WERI-Rb-1 (cell line): Measurements from ENCODE around the gene PRSS33.

ENCODE experiments used
- DNase-seq: peaks from one replicate; pipeline ENCODE4 v3.0.0-alpha.2; 2020
- H3K27ac ChIP-seq: fragments of 250-450 bp; sonication (Bioruptor Pico); 2 replicates; pipeline ENCODE4 v1.5.1; 2020; ENCODE audit warnings: mild to moderate bottlenecking, moderate library complexity
- H3K27me3 ChIP-seq: fragments of 250-450 bp; sonication (Bioruptor Pico); 2 replicates; pipeline ENCODE4 v1.5.1; 2021; ENCODE audit warnings: mild to moderate bottlenecking, low read depth, moderate library complexity; ENCODE audit not compliant: insufficient read depth, severe bottlenecking
- H3K36me3 ChIP-seq: fragments of 250-450 bp; sonication (Bioruptor Pico); 2 replicates; pipeline ENCODE4 v1.5.1; 2020; ENCODE audit warnings: mild to moderate bottlenecking, moderate library complexity
- H3K4me3 ChIP-seq: 2 replicates; pipeline ENCODE4 v1.5.1; 2011; ENCODE audit warnings: low read depth, mild to moderate bottlenecking, control low read depth, low read length
- H3K9me3 ChIP-seq: fragments of 250-450 bp; sonication (Bioruptor Pico); 2 replicates; pipeline ENCODE4 v1.5.1; 2021; ENCODE audit warnings: mild to moderate bottlenecking, moderate library complexity; ENCODE audit not compliant: severe bottlenecking
- CTCF ChIP-seq: IDR thresholded peaks from 2 replicates; pipeline ENCODE4 v1.5.1; 2011; ENCODE audit warnings: low read depth, mild to moderate bottlenecking, control low read depth, inconsistent platforms, low read length

Gene PRSS33

GRCh38 chr16:2779978-2780898, 7.1 kb downstream of the PRSS33 start:
- Histone ChIP-seq H3K4me3 (no peak overlapping the region), H3K36me3 (peaks cover 11% of the 10 kb centered on the region), H3K27me3 (no peaks in the 10 kb centered on the region), H3K27ac (no peak overlapping the region), H3K9me3 (no peaks in the 10 kb centered on the region)
- no peak for TF ChIP-seq CTCF
- no peak for DNase-seq

GRCh38 chr16:2779151-2779920, 8.0 kb downstream of the PRSS33 start:
- Histone ChIP-seq H3K27ac (no peak overlapping the region), H3K36me3 (peaks cover 20% of the 10 kb centered on the region), H3K27me3 (no peaks in the 10 kb centered on the region), H3K4me3 (no peak overlapping the region), H3K9me3 (no peaks in the 10 kb centered on the region)
- DNase-seq: no peak
- peak; percentile 24; the same call in 1 of the 2 replicates for TF ChIP-seq CTCF

GRCh38 chr16:2778630-2778958, 8.8 kb downstream of the PRSS33 start:
- TF ChIP-seq CTCF: no peak
- H3K4me3 ChIP-seq: no peak overlapping the region
- H3K27ac ChIP-seq: no peak overlapping the region; the same call in 1 of the 2 replicates

GRCh38 chr16:2777903-2778629, 9.3 kb downstream of the PRSS33 start:
- Histone ChIP-seq H3K4me3 (peak overlapping the region; percentile 74), H3K9me3 (no peaks in the 10 kb centered on the region), H3K27ac (peak overlapping the region; percentile 99), H3K36me3 (peaks cover 33% of the 10 kb centered on the region), H3K27me3 (no peaks in the 10 kb centered on the region)
- TF ChIP-seq CTCF: no peak
- DNase-seq: no peak

More at GRCh38 chr16:2778630-2778958, 8.8 kb downstream of the PRSS33 start:
- no peak for DNase-seq
- Histone ChIP-seq H3K36me3 (peaks cover 27% of the 10 kb centered on the region), H3K27me3 (no peaks in the 10 kb centered on the region), H3K9me3 (no peaks in the 10 kb centered on the region)

GRCh38 chr16:2777231-2777902, 10.0 kb downstream of the PRSS33 start, which contains the start of gene ELOB:
Gene ELOB (minus strand): TSS chr16:2777280. CDS start chr16:2777239, 41 bp downstream.
- TF ChIP-seq CTCF: no peak
- Histone ChIP-seq H3K27me3 (no peaks in the 10 kb centered on the region), H3K27ac (peak within 1 kb of the TSS; percentile 99), H3K9me3 (no peaks in the 10 kb centered on the region), H3K4me3 (peak within 1 kb of the TSS; percentile 74), H3K36me3 (peaks cover 38% of the 10 kb centered on the region)
- peak; percentile 86 for DNase-seq
